Neural cell (in vitro differentiated cells): ENCODE results near the gene G2E3. TPM values are rescaled to one million over a fixed set of nuclear protein-coding genes. Genes with fewer than 3 reads are reported as not detected.

Experiments
- H2AFZ ChIP-seq: fragments of 200-600, 300-800 bp; sonication (generic), shearing (Covaris generic); 2 replicates; pipeline ENCODE4 v1.6.0; 2014; ENCODE audit warnings: low read depth, mild to moderate bottlenecking, antibody characterized with exemption, low read length, moderate library complexity
- H3F3A ChIP-seq: fragments of 200-600 bp; shearing (Covaris generic); 2 replicates; pipeline ENCODE4 v1.6.1; 2016; ENCODE audit warnings: mild to moderate bottlenecking, moderate library complexity, mixed read lengths, antibody characterized with exemption, low read length; ENCODE audit not compliant: insufficient read depth, poor library complexity, severe bottlenecking
- H3K27ac ChIP-seq: fragments of 200-600, 300-800 bp; sonication (generic), shearing (Covaris generic); 2 replicates; pipeline ENCODE4 v1.5.1; 2014; ENCODE audit warnings: mild to moderate bottlenecking, low read length, moderate library complexity
- H3K27me3 ChIP-seq: fragments of 300-800, 200-600 bp; sonication (generic), shearing (Covaris generic); 2 replicates; pipeline ENCODE4 v1.6.0; 2014; ENCODE audit warnings: mild to moderate bottlenecking, low read depth, low read length, moderate library complexity; ENCODE audit not compliant: insufficient read depth
- H3K36me3 ChIP-seq: fragments of 300-800, 200-600 bp; sonication (generic), shearing (Covaris generic); 2 replicates; pipeline ENCODE4 v1.5.1; 2014; ENCODE audit warnings: mild to moderate bottlenecking, antibody characterized with exemption, low read length, moderate library complexity; ENCODE audit not compliant: insufficient read depth
- H3K4me2 ChIP-seq: fragments of 300-800, 200-600 bp; sonication (generic), shearing (Covaris generic); 2 replicates; pipeline ENCODE4 v1.6.0; 2014; ENCODE audit warnings: mild to moderate bottlenecking, low read length
- H3K4me3 ChIP-seq: fragments of 300-800, 200-600 bp; sonication (generic), shearing (Covaris generic); 2 replicates; pipeline ENCODE4 v1.5.1; 2014; ENCODE audit warnings: mild to moderate bottlenecking, low read length, moderate library complexity
- H3K79me2 ChIP-seq: fragments of 200-600 bp; shearing (Covaris generic); replicated peaks from 2 replicates; pipeline ENCODE4 v1.6.0; 2014; ENCODE audit warnings: mild to moderate bottlenecking, low read length, moderate library complexity; ENCODE audit not compliant: insufficient read depth
- H3K9ac ChIP-seq: fragments of 300-800, 200-600 bp; sonication (generic), shearing (Covaris generic); 2 replicates; pipeline ENCODE4 v1.6.1; 2016; ENCODE audit warnings: mild to moderate bottlenecking, low read length, mixed read lengths
- H3K9me2 ChIP-seq: fragments of 200-600 bp; shearing (Covaris generic); 2 replicates; pipeline ENCODE4 v1.6.1; 2016; ENCODE audit warnings: mild to moderate bottlenecking, low read length, mixed read lengths; ENCODE audit not compliant: insufficient read depth
- H3K9me3 ChIP-seq: fragments of 200-600, 300-800 bp; sonication (generic), shearing (Covaris generic); 2 replicates; pipeline ENCODE4 v1.6.1; 2016; ENCODE audit warnings: mild to moderate bottlenecking, mixed run types, low read length, moderate library complexity, mixed read lengths
- H4K20me1 ChIP-seq: fragments of 200-600 bp; shearing (Covaris generic); 2 replicates; pipeline ENCODE4 v1.6.1; 2016; ENCODE audit warnings: mild to moderate bottlenecking, mixed run types; ENCODE audit not compliant: insufficient read depth
- CTCF ChIP-seq: fragments of 450-650 bp; IDR thresholded peaks from 2 replicates; pipeline ENCODE4 v1.5.1; 2014; ENCODE audit warnings: antibody characterized with exemption, mild to moderate bottlenecking, moderate library complexity; ENCODE audit not compliant: poor library complexity, severe bottlenecking
- EP300 ChIP-seq: fragments of 450-650 bp; conservative IDR thresholded peaks from 2 replicates; pipeline ENCODE4 v1.6.1; 2014; ENCODE audit warnings: antibody characterized with exemption, mild to moderate bottlenecking, moderate library complexity; ENCODE audit not compliant: poor library complexity, severe bottlenecking
- EZH2 ChIP-seq: fragments of 200-600, 300-800 bp; shearing (Covaris generic), sonication (generic); IDR thresholded peaks from 2 replicates; pipeline ENCODE4 v1.6.1; 2014; ENCODE audit warnings: antibody characterized with exemption, low read length, borderline replicate concordance, mild to moderate bottlenecking; ENCODE audit not compliant: insufficient read depth, poor library complexity, severe bottlenecking
- MXI1 ChIP-seq: fragments of 450-650 bp; conservative IDR thresholded peaks from 2 replicates; pipeline ENCODE4 v1.6.1; 2014; ENCODE audit warnings: antibody characterized with exemption, mild to moderate bottlenecking; ENCODE audit not compliant: poor library complexity, severe bottlenecking
- POLR2AphosphoS5 ChIP-seq: IDR thresholded peaks from 2 replicates; pipeline ENCODE4 v1.6.1; 2012
- RAD21 ChIP-seq: fragments of 450-650 bp; conservative IDR thresholded peaks from 2 replicates; pipeline ENCODE4 v1.6.1; 2014; ENCODE audit warnings: antibody characterized with exemption, mild to moderate bottlenecking, moderate library complexity
- SMC3 ChIP-seq: fragments of 450-650 bp; conservative IDR thresholded peaks from 2 replicates; pipeline ENCODE4 v1.6.1; 2014; ENCODE audit warnings: antibody characterized with exemption, mild to moderate bottlenecking, moderate library complexity; ENCODE audit not compliant: poor library complexity
- TAF1 ChIP-seq: IDR thresholded peaks from 2 replicates; pipeline ENCODE4 v1.6.1; 2012; ENCODE audit warnings: low read depth
- polyA plus RNA-seq: library from polyadenylated mRNA; depleted of rRNA; stranded (reverse); fragments of >200 nt; gene quantifications from 2 replicates; pipeline ENCODE4 v1.2.3, GENCODE V29; 2014
- TF ChIP-seq, protein P1 (sequence below): IDR thresholded peaks from 2 replicates; pipeline ENCODE4 v1.6.1; 2012; ENCODE audit warnings: borderline replicate concordance

G2E3 gene
- polyA plus RNA-seq, 1 donor from 2014 or later: 35.4 TPM

- no peak overlapping the region for H3K9ac ChIP-seq
- no peaks in the 10 kb centered on the region for H3K9me2 ChIP-seq
- H2AFZ ChIP-seq: no peak overlapping the region
- H4K20me1 ChIP-seq: no peaks in the 10 kb centered on the region
- H3K27me3 ChIP-seq: no peaks in the 10 kb centered on the region
- H3K9me3 ChIP-seq: no peaks in the 10 kb centered on the region
- no peaks in the 10 kb centered on the region for H3K79me2 ChIP-seq
- no peaks in the 10 kb centered on the region for H3F3A ChIP-seq
- H3K27ac ChIP-seq: no peak overlapping the region
- no peak overlapping the region for H3K4me3 ChIP-seq
- H3K4me2 ChIP-seq: no peak overlapping the region
- TF ChIP-seq RAD21: no peak
- no peak for TF ChIP-seq EP300
- TF ChIP-seq MXI1: no peak
- no peak for TF ChIP-seq SMC3
- TF ChIP-seq EZH2: no peak
- no peak for TF ChIP-seq POLR2AphosphoS5
- no peak for TF ChIP-seq CTCF
- TF ChIP-seq, protein P1, sequence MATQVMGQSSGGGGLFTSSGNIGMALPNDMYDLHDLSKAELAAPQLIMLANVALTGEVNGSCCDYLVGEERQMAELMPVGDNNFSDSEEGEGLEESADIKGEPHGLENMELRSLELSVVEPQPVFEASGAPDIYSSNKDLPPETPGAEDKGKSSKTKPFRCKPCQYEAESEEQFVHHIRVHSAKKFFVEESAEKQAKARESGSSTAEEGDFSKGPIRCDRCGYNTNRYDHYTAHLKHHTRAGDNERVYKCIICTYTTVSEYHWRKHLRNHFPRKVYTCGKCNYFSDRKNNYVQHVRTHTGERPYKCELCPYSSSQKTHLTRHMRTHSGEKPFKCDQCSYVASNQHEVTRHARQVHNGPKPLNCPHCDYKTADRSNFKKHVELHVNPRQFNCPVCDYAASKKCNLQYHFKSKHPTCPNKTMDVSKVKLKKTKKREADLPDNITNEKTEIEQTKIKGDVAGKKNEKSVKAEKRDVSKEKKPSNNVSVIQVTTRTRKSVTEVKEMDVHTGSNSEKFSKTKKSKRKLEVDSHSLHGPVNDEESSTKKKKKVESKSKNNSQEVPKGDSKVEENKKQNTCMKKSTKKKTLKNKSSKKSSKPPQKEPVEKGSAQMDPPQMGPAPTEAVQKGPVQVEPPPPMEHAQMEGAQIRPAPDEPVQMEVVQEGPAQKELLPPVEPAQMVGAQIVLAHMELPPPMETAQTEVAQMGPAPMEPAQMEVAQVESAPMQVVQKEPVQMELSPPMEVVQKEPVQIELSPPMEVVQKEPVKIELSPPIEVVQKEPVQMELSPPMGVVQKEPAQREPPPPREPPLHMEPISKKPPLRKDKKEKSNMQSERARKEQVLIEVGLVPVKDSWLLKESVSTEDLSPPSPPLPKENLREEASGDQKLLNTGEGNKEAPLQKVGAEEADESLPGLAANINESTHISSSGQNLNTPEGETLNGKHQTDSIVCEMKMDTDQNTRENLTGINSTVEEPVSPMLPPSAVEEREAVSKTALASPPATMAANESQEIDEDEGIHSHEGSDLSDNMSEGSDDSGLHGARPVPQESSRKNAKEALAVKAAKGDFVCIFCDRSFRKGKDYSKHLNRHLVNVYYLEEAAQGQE: no peak
- TF ChIP-seq TAF1: no peak
- H3K36me3 ChIP-seq: no peaks in the 10 kb centered on the region
Measured at GRCh38 chr14:30518867-30519560, 39.9 kb upstream of the G2E3 start.

DNA sequence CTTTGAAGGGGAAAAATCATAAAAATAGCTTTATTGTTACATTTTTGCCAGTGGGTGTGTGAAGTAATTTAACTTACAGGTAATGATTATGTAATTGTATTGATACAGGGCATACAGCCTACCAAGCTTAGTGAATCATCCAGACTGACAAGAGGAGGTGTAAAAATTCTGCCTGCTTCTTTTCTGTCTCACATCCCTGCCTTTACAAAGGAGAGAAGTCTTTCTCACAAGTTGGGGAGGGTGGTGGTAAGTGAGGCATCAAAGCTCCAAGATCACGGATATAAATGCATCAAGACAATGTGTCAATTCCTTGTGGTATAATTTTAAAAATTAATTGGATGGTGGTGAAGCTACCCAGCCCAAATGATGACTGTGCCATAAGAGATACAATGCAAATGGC lies 39.0 kb upstream of the G2E3 start:
- H3K9ac ChIP-seq: no peak overlapping the region
- H3K4me3 ChIP-seq: no peak overlapping the region
- no peak overlapping the region for H3K27ac ChIP-seq
- H3K9me2 ChIP-seq: no peaks in the 10 kb centered on the region
- H3K79me2 ChIP-seq: no peaks in the 10 kb centered on the region
- H3K9me3 ChIP-seq: no peaks in the 10 kb centered on the region
- TF ChIP-seq RAD21: no peak
- TF ChIP-seq SMC3: no peak
- no peak for TF ChIP-seq CTCF
- H3K27me3 ChIP-seq: no peaks in the 10 kb centered on the region
- H3K36me3 ChIP-seq: no peaks in the 10 kb centered on the region
- no peak overlapping the region for H3K4me2 ChIP-seq
- no peaks in the 10 kb centered on the region for H3F3A ChIP-seq
- H2AFZ ChIP-seq: no peak overlapping the region
- no peaks in the 10 kb centered on the region for H4K20me1 ChIP-seq
